Pericardium fibroblast (primary cell): ENCODE measurements around the gene TCF23. TPM values are rescaled to one million over a fixed set of nuclear protein-coding genes. Genes with fewer than 3 reads are reported as not detected.

Experiments
- total RNA-seq: library from RNA; depleted of rRNA; stranded (reverse); fragments of >200 nt; gene quantifications from 2 replicates; pipeline ENCODE4 v1.2.3, GENCODE V29; 2015

The TCF23 gene
- total RNA-seq = 0.09 TPM in 1 of 2 replicates, not detected in the other

GRCh38 chr2:27148801-27149439 is at the start of gene TCF23:
Gene TCF23 (plus strand): TSS chr2:27149004. CDS start chr2:27149134, 130 bp downstream.

GRCh38 chr2:27118525-27119329 is 30.1 kb upstream of the TCF23 start, which contains the start of gene CGREF1:
Gene CGREF1 (minus strand): TSS chr2:27119128. CDS start chr2:27104366, 14,762 bp downstream.

GRCh38 chr2:27123302-27124150 is 25.3 kb upstream of the TCF23 start, which contains the start of gene ABHD1:
Gene ABHD1 (plus strand): TSS chr2:27123815. CDS start chr2:27123949, 134 bp downstream.

GRCh38 chr2:27133905-27134780 is 14.7 kb upstream of the TCF23 start, which contains the start of gene PREB:
Gene PREB (minus strand): TSS chr2:27134636. CDS start chr2:27134421, 215 bp downstream.

GRCh38 chr2:27139310-27139709 is 9.5 kb upstream of the TCF23 start, which contains the start of gene PRR30:
Gene PRR30 (minus strand): TSS chr2:27139410. CDS start chr2:27138329, 1,081 bp downstream.

Other genes starting within 250 kb of the TCF23 start
- gene MAPRE3, start 178.4 kb upstream of the TCF23 start, total RNA-seq = 2.6 and 3.2 TPM in 2 replicates
- 36.8 and 38.7 TPM in 2 replicates for gene TMEM214, start 116.0 kb upstream of the TCF23 start, total RNA-seq
- gene AGBL5, start 97.3 kb upstream of the TCF23 start, total RNA-seq = 11.9 and 16.3 TPM in 2 replicates
- 432 and 658 TPM in 2 replicates for gene OST4, start 77.3 kb upstream of the TCF23 start, total RNA-seq
- gene EMILIN1, start 70.4 kb upstream of the TCF23 start, total RNA-seq = 242 and 312 TPM in 2 replicates
- 0.12 TPM in 1 of 2 replicates, not detected in the other for gene KHK, start 62.2 kb upstream of the TCF23 start, total RNA-seq
- gene CGREF1, start 29.9 kb upstream of the TCF23 start, total RNA-seq = 9.0 and 10.2 TPM in 2 replicates
- gene ABHD1, start 25.2 kb upstream of the TCF23 start, total RNA-seq = not detected in 2 replicates
- gene PREB, start 14.4 kb upstream of the TCF23 start, total RNA-seq = 40.9 and 59.7 TPM in 2 replicates
- not detected in 2 replicates for gene PRR30, start 9.6 kb upstream of the TCF23 start, total RNA-seq
- 170 and 171 TPM in 2 replicates for gene ATRAID, start 63.0 kb downstream of the TCF23 start, total RNA-seq
- gene SLC5A6, start 63.3 kb downstream of the TCF23 start, total RNA-seq = 15.8 and 19.3 TPM in 2 replicates
- 31.2 and 41.0 TPM in 2 replicates for gene CAD, start 68.4 kb downstream of the TCF23 start, total RNA-seq
- not detected in 2 replicates for gene SLC30A3, start 114.0 kb downstream of the TCF23 start, total RNA-seq
- gene DNAJC5G, start 126.4 kb downstream of the TCF23 start, total RNA-seq = not detected in 2 replicates
- not detected in 2 replicates for gene TRIM54, start 133.4 kb downstream of the TCF23 start, total RNA-seq
- 0.35 and 2.0 TPM in 2 replicates for gene UCN, start 159.4 kb downstream of the TCF23 start, total RNA-seq
- gene MPV17, start 174.1 kb downstream of the TCF23 start, total RNA-seq = 93.4 and 101 TPM in 2 replicates
- gene GTF3C2, start 207.8 kb downstream of the TCF23 start, total RNA-seq = 24.5 and 24.8 TPM in 2 replicates
- gene EIF2B4, start 221.3 kb downstream of the TCF23 start, total RNA-seq = 27.5 and 28.7 TPM in 2 replicates
- 134 and 146 TPM in 2 replicates for gene SNX17, start 221.6 kb downstream of the TCF23 start, total RNA-seq
- 3.9 and 9.0 TPM in 2 replicates for gene ZNF513, start 231.7 kb downstream of the TCF23 start, total RNA-seq